AG09319 (cell line): ENCODE measurements around the gene MEGF8.
A peak's percentile ranks its signal among the peaks of the same experiment; 100 is the strongest.

Experiments used
- DNase-seq: peaks from one replicate; pipeline ENCODE4 v3.0.0-alpha.2; 2010; ENCODE audit warnings: low read depth; ENCODE audit errors: extremely low read depth
- CTCF ChIP-seq: IDR thresholded peaks from 2 replicates; pipeline ENCODE4 v1.5.1; 2011; ENCODE audit warnings: low read depth, mild to moderate bottlenecking, inconsistent platforms, low read length, moderate library complexity

Gene MEGF8

GRCh38 chr19:42419309-42419708, 93.9 kb downstream of the MEGF8 start:
- TF ChIP-seq CTCF = no peak
- no peak for DNase-seq

GRCh38 chr19:42420055-42420544, 94.7 kb downstream of the MEGF8 start:
- peak; percentile 63 for TF ChIP-seq CTCF
- no peak for DNase-seq

GRCh38 chr19:42421101-42421500, 95.7 kb downstream of the MEGF8 start:
- DNase-seq = no peak
- TF ChIP-seq CTCF = no peak

- DNase-seq = no peak
- TF ChIP-seq CTCF = no peak
These were observed 96.2 kb downstream of the MEGF8 start for GRCh38 chr19:42421591-42422031.

- no peak for DNase-seq
- no peak for TF ChIP-seq CTCF
These were observed 96.9 kb downstream of the MEGF8 start for GRCh38 chr19:42422092-42422900.

GRCh38 chr19:42422901-42423461, 97.5 kb downstream of the MEGF8 start:
- TF ChIP-seq CTCF = no peak
- DNase-seq = no peak
